MM.1S (cell line): ENCODE data around the gene RHOB.

Experiments
- DNase-seq: peaks from one replicate; pipeline ENCODE4 v3.0.0-alpha.2; 2015
- H2AFZ ChIP-seq: fragments of 300-600 bp; sonication (generic); 2 replicates; pipeline ENCODE4 v1.6.0; 2016; ENCODE audit warnings: antibody characterized with exemption, low read length
- H3F3A ChIP-seq: fragments of 300-600 bp; sonication (generic); 2 replicates; pipeline ENCODE4 v1.6.1; 2016; ENCODE audit warnings: mild to moderate bottlenecking, antibody characterized with exemption, low read length, moderate library complexity, mixed read lengths; ENCODE audit not compliant: insufficient read depth
- H3K27ac ChIP-seq: fragments of 300-600 bp; sonication (generic); 2 replicates; pipeline ENCODE4 v1.5.1; 2016; ENCODE audit warnings: mild to moderate bottlenecking, low read length
- H3K27me3 ChIP-seq: fragments of 300-600 bp; sonication (generic); replicated peaks from 2 replicates; pipeline ENCODE4 v1.6.0; 2016; ENCODE audit warnings: low read length; ENCODE audit not compliant: insufficient read depth
- H3K36me3 ChIP-seq: fragments of 300-600 bp; sonication (generic); replicated peaks from 2 replicates; pipeline ENCODE4 v1.6.1; 2016; ENCODE audit warnings: mild to moderate bottlenecking, low read length, mixed read lengths; ENCODE audit not compliant: insufficient read depth
- H3K4me1 ChIP-seq: fragments of 300-600 bp; sonication (generic); 2 replicates; pipeline ENCODE4 v1.6.1; 2016; ENCODE audit warnings: low read length, mixed read lengths
- H3K4me2 ChIP-seq: fragments of 300-600 bp; sonication (generic); 2 replicates; pipeline ENCODE4 v1.6.0; 2016; ENCODE audit warnings: low read depth, low read length
- H3K4me3 ChIP-seq: fragments of 300-600 bp; sonication (generic); 2 replicates; pipeline ENCODE4 v1.5.1; 2016; ENCODE audit warnings: low read length, mixed read lengths
- H3K79me2 ChIP-seq: fragments of 300-600 bp; sonication (generic); 2 replicates; pipeline ENCODE4 v1.6.1; 2016; ENCODE audit warnings: mixed run types, low read length, mixed read lengths
- H3K9ac ChIP-seq: fragments of 300-600 bp; sonication (generic); 2 replicates; pipeline ENCODE4 v1.6.1; 2016; ENCODE audit warnings: low read length, mixed read lengths
- H3K9me2 ChIP-seq: fragments of 300-600 bp; sonication (generic); replicated peaks from 2 replicates; pipeline ENCODE4 v1.6.1; 2016; ENCODE audit warnings: mild to moderate bottlenecking, low read length, mixed read lengths; ENCODE audit not compliant: insufficient read depth
- H3K9me3 ChIP-seq: fragments of 300-600 bp; sonication (generic); replicated peaks from 2 replicates; pipeline ENCODE4 v1.6.1; 2016; ENCODE audit warnings: mild to moderate bottlenecking, low read length, mixed read lengths; ENCODE audit not compliant: insufficient read depth
- H4K20me1 ChIP-seq: fragments of 300-600 bp; sonication (generic); 2 replicates; pipeline ENCODE4 v1.6.1; 2016; ENCODE audit warnings: mild to moderate bottlenecking, low read length, moderate library complexity, mixed read lengths; ENCODE audit not compliant: insufficient read depth
- EZH2 ChIP-seq: fragments of 300-600 bp; sonication (generic); optimal IDR thresholded peaks from 2 replicates; pipeline ENCODE3; 2017; ENCODE audit warnings: low read depth, mild to moderate bottlenecking, antibody characterized with exemption, low read length, mixed read lengths
- EZH2phosphoT487 ChIP-seq: fragments of 300-600 bp; sonication (generic); IDR thresholded peaks from 2 replicates; pipeline ENCODE4 v1.6.1; 2018; ENCODE audit warnings: antibody characterized with exemption, low read length
- TF ChIP-seq, protein P1 (sequence below): fragments of 300-600 bp; sonication (generic); IDR thresholded peaks from 2 replicates; pipeline ENCODE4 v1.5.1; 2016; ENCODE audit warnings: antibody characterized with exemption, low read length, mixed read lengths

The RHOB gene

DNA sequence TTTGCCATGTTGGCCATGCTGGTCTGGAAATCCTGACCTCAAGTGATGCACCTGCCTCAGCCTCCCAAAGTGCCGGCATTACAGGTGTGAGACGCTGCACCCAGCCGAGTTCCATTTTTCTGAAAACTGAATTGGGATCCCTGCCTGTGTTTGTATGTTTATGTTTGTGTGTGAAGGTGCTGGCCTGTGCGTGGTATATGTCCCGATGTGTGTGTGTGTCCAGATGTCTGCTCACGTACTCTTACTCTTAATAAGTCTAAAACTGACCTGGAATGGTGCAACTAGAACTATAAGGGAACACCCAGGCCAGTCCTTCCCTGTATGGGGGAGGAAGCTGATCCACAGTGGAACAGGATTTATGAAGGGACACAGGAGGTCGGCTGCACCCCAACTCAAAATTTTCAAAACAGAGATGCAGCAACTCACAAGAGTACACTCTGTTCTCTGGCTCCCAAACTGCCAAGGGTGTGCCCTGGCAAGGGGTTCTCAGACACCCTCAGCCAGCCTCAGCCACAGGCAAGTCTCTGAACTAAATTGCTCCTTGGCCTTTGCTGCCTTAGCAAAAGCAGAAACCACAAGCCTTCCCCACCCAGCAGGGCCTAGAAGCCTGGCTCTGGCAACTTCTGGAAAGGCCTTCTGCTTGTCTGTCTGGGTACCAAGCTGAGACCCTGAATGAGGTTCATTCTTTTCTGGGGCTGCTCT is 36.5 kb downstream of the RHOB start:
- H3F3A ChIP-seq: no peaks in the 10 kb centered on the region
- H3K79me2 ChIP-seq: no peaks in the 10 kb centered on the region
- H3K4me3 ChIP-seq: no peak overlapping the region
- no peaks in the 10 kb centered on the region for H4K20me1 ChIP-seq
- no peak overlapping the region for H3K27ac ChIP-seq
- H3K4me1 ChIP-seq: peaks cover 11% of the 10 kb centered on the region; the same call in 1 of the 2 replicates
- H2AFZ ChIP-seq: 0 out of 2 replicates have a peak overlapping the region, but pooled peaks have one; percentile 1
- no peak for TF ChIP-seq EZH2phosphoT487
- TF ChIP-seq, protein P1, sequence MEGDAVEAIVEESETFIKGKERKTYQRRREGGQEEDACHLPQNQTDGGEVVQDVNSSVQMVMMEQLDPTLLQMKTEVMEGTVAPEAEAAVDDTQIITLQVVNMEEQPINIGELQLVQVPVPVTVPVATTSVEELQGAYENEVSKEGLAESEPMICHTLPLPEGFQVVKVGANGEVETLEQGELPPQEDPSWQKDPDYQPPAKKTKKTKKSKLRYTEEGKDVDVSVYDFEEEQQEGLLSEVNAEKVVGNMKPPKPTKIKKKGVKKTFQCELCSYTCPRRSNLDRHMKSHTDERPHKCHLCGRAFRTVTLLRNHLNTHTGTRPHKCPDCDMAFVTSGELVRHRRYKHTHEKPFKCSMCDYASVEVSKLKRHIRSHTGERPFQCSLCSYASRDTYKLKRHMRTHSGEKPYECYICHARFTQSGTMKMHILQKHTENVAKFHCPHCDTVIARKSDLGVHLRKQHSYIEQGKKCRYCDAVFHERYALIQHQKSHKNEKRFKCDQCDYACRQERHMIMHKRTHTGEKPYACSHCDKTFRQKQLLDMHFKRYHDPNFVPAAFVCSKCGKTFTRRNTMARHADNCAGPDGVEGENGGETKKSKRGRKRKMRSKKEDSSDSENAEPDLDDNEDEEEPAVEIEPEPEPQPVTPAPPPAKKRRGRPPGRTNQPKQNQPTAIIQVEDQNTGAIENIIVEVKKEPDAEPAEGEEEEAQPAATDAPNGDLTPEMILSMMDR: no peak
- no peak for TF ChIP-seq EZH2
- no peak overlapping the region for H3K4me2 ChIP-seq
- H3K9me2 ChIP-seq: no peaks in the 10 kb centered on the region
- H3K9ac ChIP-seq: no peak overlapping the region
- no peaks in the 10 kb centered on the region for H3K27me3 ChIP-seq
- peak; percentile 42 for DNase-seq
- H3K9me3 ChIP-seq: no peaks in the 10 kb centered on the region
- H3K36me3 ChIP-seq: no peaks in the 10 kb centered on the region

DNA sequence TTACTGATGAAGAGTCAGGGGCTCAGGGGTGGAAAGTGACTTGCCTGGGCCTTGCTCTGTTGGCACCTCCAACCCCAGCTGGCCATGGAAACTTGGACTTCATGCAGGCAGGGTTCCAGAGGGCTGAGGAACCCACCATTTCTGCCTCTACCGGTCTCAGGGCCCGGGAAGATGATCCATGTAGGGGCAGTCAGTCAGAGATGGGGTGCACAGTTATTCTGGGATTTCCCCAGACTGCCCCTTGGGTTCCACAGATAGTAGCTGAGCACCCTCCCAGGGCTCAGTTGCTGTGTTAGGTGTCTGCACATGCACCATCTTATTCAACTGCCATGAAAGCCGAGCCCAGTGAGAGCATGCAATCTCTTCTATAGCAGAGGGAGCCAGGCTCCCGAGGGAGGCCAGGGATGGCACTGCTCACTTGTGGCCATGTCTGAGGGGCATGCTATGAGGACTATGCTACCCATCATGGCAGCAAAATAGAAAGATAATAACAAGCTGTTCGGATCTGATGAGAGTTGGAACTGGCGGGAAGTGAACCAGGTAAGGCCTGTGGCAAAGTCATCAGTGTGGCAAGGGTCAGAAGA is 37.3 kb downstream of the RHOB start:
- Histone ChIP-seq H3K9me2 (no peaks in the 10 kb centered on the region), H3K4me1 (peaks cover 11% of the 10 kb centered on the region; the same call in 1 of the 2 replicates), H3K9me3 (no peaks in the 10 kb centered on the region), H3K79me2 (no peaks in the 10 kb centered on the region), H2AFZ (0 out of 2 replicates have a peak overlapping the region, but pooled peaks have one; percentile 1), H3K27me3 (no peaks in the 10 kb centered on the region), H3K4me3 (no peak overlapping the region), H3K36me3 (no peaks in the 10 kb centered on the region), H3F3A (no peaks in the 10 kb centered on the region), H4K20me1 (no peaks in the 10 kb centered on the region), H3K4me2 (no peak overlapping the region), H3K9ac (no peak overlapping the region), H3K27ac (no peak overlapping the region)
- TF ChIP-seq, protein P1: no peak
- TF ChIP-seq EZH2phosphoT487 (no peak), EZH2 (no peak)
- no peak for DNase-seq

DNA sequence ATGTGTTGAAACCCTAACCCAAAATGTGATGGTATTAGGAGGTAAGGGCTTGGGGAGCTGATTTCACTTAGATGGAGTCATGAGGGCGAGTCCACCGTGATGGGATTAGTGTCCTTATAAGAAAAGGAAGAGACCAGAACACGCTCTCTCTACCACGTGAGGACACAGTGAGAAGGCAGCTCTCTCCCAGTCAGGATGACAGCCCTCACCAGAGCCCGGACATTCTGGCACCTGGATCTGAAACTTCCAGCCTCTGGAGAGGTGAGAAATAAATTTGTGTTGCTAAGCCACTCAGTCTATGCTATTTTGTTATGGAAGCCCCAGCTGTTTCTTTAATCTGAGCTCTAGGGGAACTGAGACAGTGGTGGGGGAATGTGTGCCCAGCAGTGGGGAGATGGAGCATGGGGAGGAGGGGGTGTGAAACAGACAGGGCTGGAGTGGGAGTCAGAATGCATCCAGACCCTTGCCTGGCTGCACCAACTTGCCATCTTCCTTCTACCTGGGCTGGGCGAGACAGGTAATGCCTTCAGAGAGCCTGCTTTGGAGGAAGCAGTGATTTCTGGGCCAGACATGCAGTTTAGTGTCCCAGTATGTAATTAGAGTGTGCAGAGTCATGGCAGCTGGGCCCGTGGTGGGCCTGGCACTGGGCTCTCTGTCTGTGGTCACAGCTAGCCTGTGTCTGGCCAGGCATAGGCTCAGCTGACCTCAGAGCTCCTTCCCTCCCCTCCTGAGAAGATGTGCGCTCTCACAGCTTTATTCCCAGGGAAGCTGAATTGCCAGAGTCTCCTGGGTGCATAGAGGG is 38.1 kb downstream of the RHOB start:
- TF ChIP-seq EZH2phosphoT487 (no peak), EZH2 (no peak)
- TF ChIP-seq, protein P1: no peak
- Histone ChIP-seq H3K4me1 (peaks cover 15% of the 10 kb centered on the region; the same call in 1 of the 2 replicates), H3K4me2 (no peak overlapping the region), H3K79me2 (no peaks in the 10 kb centered on the region), H3K27ac (no peak overlapping the region), H3K4me3 (no peak overlapping the region), H4K20me1 (no peaks in the 10 kb centered on the region), H3K36me3 (no peaks in the 10 kb centered on the region), H2AFZ (no peak overlapping the region), H3F3A (no peaks in the 10 kb centered on the region), H3K27me3 (no peaks in the 10 kb centered on the region), H3K9me3 (no peaks in the 10 kb centered on the region), H3K9ac (no peak overlapping the region), H3K9me2 (no peaks in the 10 kb centered on the region)
- no peak for DNase-seq
